SK-N-SH (cell line): ENCODE data around the gene EVI2A.
"Not testable (repeated sequence)": the region's sequence is repeated elsewhere in the genome, so short reads cannot be mapped to it uniquely, and the experiment has no call there.

ENCODE experiments used
- EZH2phosphoT487 ChIP-seq: fragments of 200-600 bp; sonication (generic); IDR thresholded peaks from 2 replicates; pipeline ENCODE4 v1.6.1; 2017; ENCODE audit warnings: low read depth, mixed run types, mild to moderate bottlenecking, antibody characterized with exemption, moderate library complexity, borderline replicate concordance
- RAD21 ChIP-seq: IDR thresholded peaks from 2 replicates; pipeline ENCODE4 v1.6.1; 2012; ENCODE audit warnings: mild to moderate bottlenecking, low read length
- SIN3A ChIP-seq: IDR thresholded peaks from 2 replicates; pipeline ENCODE4 v1.6.1; 2012; ENCODE audit warnings: low read depth, mild to moderate bottlenecking, low read length, moderate library complexity, borderline replicate concordance

DNA sequence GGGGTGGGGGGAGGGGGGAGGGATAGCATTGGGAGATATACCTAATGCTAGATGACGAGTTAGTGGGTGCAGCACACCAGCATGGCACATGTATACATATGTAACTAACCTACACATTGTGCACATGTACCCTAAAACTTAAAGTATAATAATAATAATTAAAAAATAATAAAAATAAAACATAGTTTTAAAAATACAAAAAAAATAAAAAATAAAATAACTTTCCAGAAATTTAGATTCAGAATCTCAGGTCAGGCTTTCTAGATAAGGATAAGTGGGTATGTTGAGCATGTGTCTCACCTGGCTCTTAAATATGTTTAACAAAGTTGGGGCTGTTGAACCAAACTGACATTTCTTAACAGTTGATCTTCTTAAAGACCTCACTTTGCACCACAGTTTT, 33.5 kb downstream of the EVI2A start:
- not testable (repeated sequence) for TF ChIP-seq EZH2phosphoT487, SIN3A, RAD21
